Activated CD4-positive, alpha-beta T cell treated with anti-CD3 and anti-CD28 coated beads for 4 hours (primary cell): Measurements from ENCODE around the gene CDHR3.

Experiments
- DNase-seq, 2 donors: peaks; one replicate each; pipeline ENCODE4 v3.0.0-alpha.2; 2020

CDHR3 gene

GRCh38 chr7:106068986-106069385, 105.9 kb downstream of the CDHR3 start:
- DNase-seq: no peak

GRCh38 chr7:106069471-106070200, 106.6 kb downstream of the CDHR3 start:
- DNase-seq: no peak

GRCh38 chr7:106070201-106070551, 107.1 kb downstream of the CDHR3 start:
- no peak for DNase-seq

- no peak for DNase-seq
These were observed 107.6 kb downstream of the CDHR3 start for GRCh38 chr7:106070567-106071254.

- peak; percentile 18 to 38 for DNase-seq
These were observed 108.4 kb downstream of the CDHR3 start for GRCh38 chr7:106071356-106071998.

- no peak for DNase-seq
These were observed 109.1 kb downstream of the CDHR3 start for GRCh38 chr7:106071999-106072714.

GRCh38 chr7:106072715-106073091, 109.6 kb downstream of the CDHR3 start:
- no peak for DNase-seq

GRCh38 chr7:106073701-106074100, 110.6 kb downstream of the CDHR3 start:
- DNase-seq: no peak

GRCh38 chr7:106074257-106074656, 111.2 kb downstream of the CDHR3 start:
- no peak for DNase-seq

- DNase-seq: no peak
These were observed 112.9 kb downstream of the CDHR3 start for GRCh38 chr7:106075937-106076336.

- DNase-seq: no peak
These were observed 113.5 kb downstream of the CDHR3 start for GRCh38 chr7:106076537-106076936.

- DNase-seq: no peak
These were observed 117.4 kb downstream of the CDHR3 start for GRCh38 chr7:106080300-106080987.

- DNase-seq: no peak
These were observed 119.2 kb downstream of the CDHR3 start for GRCh38 chr7:106082087-106082854.
